Muscle of leg (tissue), 16 donors: ENCODE measurements around the gene GOLPH3L. TPM values are rescaled to one million over a fixed set of nuclear protein-coding genes. Genes with fewer than 3 reads are reported as not detected.
A peak's percentile ranks its signal among the peaks of the same experiment; 100 is the strongest.
"Not testable (repeated sequence)": the region's sequence is repeated elsewhere in the genome, so short reads cannot be mapped to it uniquely, and the experiment has no call there.

Experiments used
- DNase-seq: peaks from one replicate; pipeline ENCODE4 v3.0.0; 2013
- H3K27ac ChIP-seq: one replicate; pipeline ENCODE4 v1.5.1; 2013; ENCODE audit warnings: mild to moderate bottlenecking, low read length, control low read depth
- H3K27me3 ChIP-seq: one replicate; pipeline ENCODE4 v1.6.1; 2013; ENCODE audit warnings: low read length; ENCODE audit not compliant: control insufficient read depth, insufficient read depth
- H3K36me3 ChIP-seq: one replicate; pipeline ENCODE4 v1.6.1; 2013; ENCODE audit warnings: low read length; ENCODE audit not compliant: control insufficient read depth, insufficient read depth
- H3K4me1 ChIP-seq: one replicate; pipeline ENCODE4 v1.6.1; 2013; ENCODE audit warnings: low read length; ENCODE audit not compliant: control insufficient read depth, insufficient read depth
- H3K4me3 ChIP-seq: one replicate; pipeline ENCODE4 v1.5.1; 2013; ENCODE audit warnings: low read length, control low read depth
- H3K9me3 ChIP-seq: replicated peaks from 2 replicates; pipeline ENCODE4 v1.6.1; 2013; ENCODE audit warnings: low read depth, low read length; ENCODE audit not compliant: control insufficient read depth
- WGBS: methylation state at CpG from one replicate; pipeline ENCODE4 v1.1.5; 2013; ENCODE audit warnings: missing lambda C conversion rate; ENCODE audit not compliant: insufficient coverage; 5-methylcytosine and 5-hydroxymethylcytosine counted together
- long read RNA-seq, 11 donors: transcript quantifications; one replicate each; lab custom pipeline, GENCODE V29; 2026
- polyA plus RNA-seq, 8 donors: library from polyadenylated mRNA; unstranded; fragments of 120-200 nt; gene quantifications; one replicate each; pipeline versions ENCODE4 v1.2.1 to v1.2.3, GENCODE V29; 2013; ENCODE audit warnings: inconsistent platforms in 1 of 8, low replicate concordance in 1 of 8; ENCODE audit not compliant: insufficient read length in 8 of 8, insufficient read depth in 1 of 8
- total RNA-seq: library from RNA; stranded (reverse); fragments of 120-200 nt; gene quantifications from one replicate; pipeline ENCODE4 v1.2.4, GENCODE V29; 2013

Gene GOLPH3L
- total RNA-seq (9.3 TPM), polyA plus RNA-seq (10 to 100 TPM; 15.5 to 23.6 (median 17.4) TPM)
- long read RNA-seq, donor 1, partial matches to known transcripts, result 0 of 3 reads
- long read RNA-seq, donor 1, other reads (novel, unspliced or antisense), result 0 of 3 reads
- long read RNA-seq, donor 2, partial matches to known transcripts, result 0 of 1 reads
- long read RNA-seq, donor 2, other reads (novel, unspliced or antisense), result 0 of 1 reads
- long read RNA-seq, donor 3, transcript GOLPH3L-201 (5 exons, 2,999 nt), result major isoform, 7 of 7 reads
- long read RNA-seq, donor 3, partial matches to known transcripts, result 0 of 7 reads
- long read RNA-seq, donor 3, other reads (novel, unspliced or antisense), result 0 of 7 reads
- long read RNA-seq, donor 4, partial matches to known transcripts, result 0 of 4 reads
- long read RNA-seq, donor 4, other reads (novel, unspliced or antisense), result 0 of 4 reads
- long read RNA-seq, donor 5, transcript GOLPH3L-201 (5 exons, 2,999 nt), result major isoform, 8 of 9 reads
- long read RNA-seq, donor 5, partial matches to known transcripts, result 0 of 9 reads
- long read RNA-seq, donor 5, other reads (novel, unspliced or antisense), result 0 of 9 reads
- long read RNA-seq, donor 6, transcript GOLPH3L-201 (5 exons, 2,999 nt), result major isoform, 7 of 27 reads
- long read RNA-seq, donor 6, partial matches to known transcripts, result 20 of 27 reads
- long read RNA-seq, donor 6, other reads (novel, unspliced or antisense), result 0 of 27 reads
- long read RNA-seq, donor 7, transcript GOLPH3L-201 (5 exons, 2,999 nt), result major isoform, 6 of 7 reads
- long read RNA-seq, donor 7, partial matches to known transcripts, result 0 of 7 reads
- long read RNA-seq, donor 7, other reads (novel, unspliced or antisense), result 0 of 7 reads
- long read RNA-seq, donor 8, transcript GOLPH3L-201 (5 exons, 2,999 nt), result major isoform, 5 of 5 reads
- long read RNA-seq, donor 8, partial matches to known transcripts, result 0 of 5 reads
- long read RNA-seq, donor 8, other reads (novel, unspliced or antisense), result 0 of 5 reads
- long read RNA-seq, donor 9, partial matches to known transcripts, result 0 of 3 reads
- long read RNA-seq, donor 9, other reads (novel, unspliced or antisense), result 0 of 3 reads
- long read RNA-seq, donor 10, transcript GOLPH3L-201 (5 exons, 2,999 nt), result major isoform, 5 of 49 reads
- long read RNA-seq, donor 10, partial matches to known transcripts, result 44 of 49 reads
- long read RNA-seq, donor 10, other reads (novel, unspliced or antisense), result 0 of 49 reads
- long read RNA-seq, donor 11, transcript GOLPH3L-201 (5 exons, 2,999 nt), result major isoform, 6 of 6 reads
- long read RNA-seq, donor 11, partial matches to known transcripts, result 0 of 6 reads
- long read RNA-seq, donor 11, other reads (novel, unspliced or antisense), result 0 of 6 reads

DNA sequence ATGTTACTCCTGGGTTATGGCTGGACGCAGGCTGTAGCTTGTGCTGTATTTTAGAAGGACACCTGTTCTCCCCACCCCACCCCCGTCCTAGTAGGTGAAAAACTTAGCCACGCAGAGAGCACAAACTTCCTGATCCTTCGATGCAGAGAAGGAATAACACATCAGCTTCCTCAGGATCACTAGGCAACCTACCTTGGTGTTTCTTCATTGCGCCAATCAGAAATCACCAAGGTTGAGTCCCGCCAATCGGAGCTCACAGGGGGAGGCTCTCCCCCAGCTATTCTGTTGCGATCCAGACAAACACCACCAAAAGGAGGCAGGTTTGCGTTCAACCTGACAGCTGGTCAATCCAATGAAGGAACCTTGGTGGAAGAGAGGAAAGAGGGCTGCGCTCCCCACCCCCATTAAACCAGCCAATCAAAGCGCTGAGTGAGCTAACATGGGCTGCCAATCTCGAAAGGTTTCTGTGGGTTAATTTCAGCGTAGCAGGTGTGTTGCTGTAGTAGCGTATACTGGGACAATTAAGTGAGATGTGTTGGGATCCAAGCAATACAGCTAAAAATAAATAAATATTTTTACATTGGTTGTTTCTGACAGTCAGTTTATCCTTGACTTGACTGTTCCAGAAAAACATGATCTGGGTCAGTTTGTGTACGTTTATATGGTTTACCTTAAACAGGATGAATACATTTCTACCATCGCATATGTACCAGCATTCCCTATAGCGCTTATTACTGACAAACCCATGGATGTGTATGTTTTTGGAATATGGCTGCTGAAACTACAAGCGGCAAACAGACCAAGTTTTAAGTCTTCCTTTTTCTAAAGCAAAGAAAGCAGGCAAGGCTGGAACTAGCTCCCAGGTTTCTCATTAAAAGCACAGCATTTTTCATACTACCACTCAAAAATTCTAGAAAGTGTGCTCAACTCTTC lies at the start of gene GOLPH3L:
Gene GOLPH3L, minus strand, starts transcription at position 160 of the 933 bp plus-strand sequence. CDS start 2,316 bp downstream, outside the sequence.
- WGBS, result 0% methylated on average over 3 of the region's 18 CpGs
- Histone ChIP-seq H3K4me1 (no peaks in the 10 kb centered on the region), H3K9me3 (no peaks in the 10 kb centered on the region), H3K4me3 (peak within 1 kb of the TSS; percentile 71), H3K36me3 (peaks cover 9% of the 10 kb centered on the region), H3K27me3 (peaks cover 2% of the 10 kb centered on the region), H3K27ac (peak within 1 kb of the TSS; percentile 83)
- DNase-seq, result peak; percentile 100

DNA sequence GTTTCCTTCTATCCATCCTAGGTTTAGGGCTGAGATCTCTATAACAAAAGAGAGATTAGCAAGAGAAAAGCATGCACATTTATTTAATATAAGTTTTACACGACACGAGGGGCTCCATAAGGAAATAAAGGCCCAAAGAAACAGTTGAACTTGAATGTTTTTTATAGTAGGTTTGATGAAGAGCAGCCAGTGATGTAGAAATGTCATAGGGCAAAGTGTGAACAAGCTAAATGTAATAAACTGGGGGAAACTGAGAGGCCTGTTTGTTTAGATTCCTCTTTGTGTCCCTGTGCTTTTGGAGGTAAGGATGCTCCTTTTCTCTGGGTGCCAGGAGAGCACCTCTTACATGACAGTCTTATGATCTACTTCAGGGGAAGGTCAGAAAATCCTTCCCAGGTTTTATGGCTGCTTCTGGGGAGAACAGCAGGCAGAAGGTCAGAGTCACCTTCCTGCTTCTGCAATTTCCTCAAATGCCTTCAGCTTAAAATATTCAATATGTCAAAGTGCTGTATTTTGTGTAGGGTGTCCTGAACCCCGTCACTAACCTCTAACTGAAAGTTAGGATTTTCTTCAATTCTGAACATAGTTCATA lies 33.3 kb upstream of the GOLPH3L start:
- Histone ChIP-seq H3K27ac (no peak overlapping the region), H3K4me1 (no peaks in the 10 kb centered on the region), H3K27me3 (no peaks in the 10 kb centered on the region), H3K9me3 (no peaks in the 10 kb centered on the region), H3K4me3 (no peak overlapping the region), H3K36me3 (no peaks in the 10 kb centered on the region)
- 54% methylated on average over 2 of the region's 3 CpGs for WGBS
- no peak for DNase-seq

DNA sequence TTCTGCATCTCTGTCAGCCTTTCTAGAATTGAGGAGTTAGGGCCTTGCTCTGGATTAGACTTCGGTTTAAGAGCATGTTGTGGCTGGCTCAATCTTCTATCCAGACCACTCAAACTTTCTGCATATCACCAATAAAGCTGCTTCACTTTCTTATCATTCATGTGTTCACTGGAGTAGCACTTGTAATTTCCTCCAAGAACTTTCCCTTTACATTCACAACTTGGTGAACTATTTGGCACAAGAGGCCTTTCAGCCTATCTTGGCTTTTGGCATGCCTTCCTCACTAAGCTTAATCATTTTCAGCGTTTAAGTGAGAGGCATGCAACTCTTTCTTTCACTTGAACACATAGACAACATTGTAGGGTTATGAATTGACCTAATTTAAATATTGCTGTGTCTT lies 27.4 kb upstream of the GOLPH3L start:
- H3K4me1 ChIP-seq, result no peaks in the 10 kb centered on the region
- peaks cover 5% of the 10 kb centered on the region for H3K9me3 ChIP-seq
- no peaks in the 10 kb centered on the region for H3K36me3 ChIP-seq
- 70% methylated on average over 1 of the region's 2 CpGs for WGBS
- no peaks in the 10 kb centered on the region for H3K27me3 ChIP-seq
- no peak for DNase-seq
- no peak overlapping the region for H3K4me3 ChIP-seq
- no peak overlapping the region for H3K27ac ChIP-seq

DNA sequence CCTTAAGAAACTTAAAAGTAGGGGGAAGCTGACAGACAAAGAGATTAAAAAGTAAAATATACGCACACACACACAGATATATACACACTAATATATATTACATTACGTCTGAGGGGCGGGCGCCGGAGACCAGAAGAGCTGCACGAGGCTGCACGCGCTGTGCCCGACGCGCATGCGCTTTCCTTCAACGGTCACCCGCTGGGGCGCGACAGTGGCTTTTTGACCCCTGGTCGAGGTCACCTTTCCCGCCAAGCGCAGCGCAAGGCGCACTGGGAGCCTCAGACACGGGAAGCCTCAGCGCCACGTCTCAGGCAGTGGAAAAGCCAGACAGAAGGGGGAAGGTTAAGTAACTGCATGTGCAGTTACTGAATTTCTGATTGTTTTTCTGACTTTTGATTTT lies 23.7 kb upstream of the GOLPH3L start, which contains the start of gene HORMAD1:
Gene HORMAD1, minus strand, starts transcription at position 193 of the 400 bp plus-strand sequence. CDS start 1,390 bp downstream, outside the sequence.
- WGBS, result 95% methylated on average over 16 of the region's 24 CpGs
- no peaks in the 10 kb centered on the region for H3K4me1 ChIP-seq
- no peaks in the 10 kb centered on the region for H3K27me3 ChIP-seq
- no peak within 1 kb of the TSS for H3K4me3 ChIP-seq
- no peak within 1 kb of the TSS for H3K27ac ChIP-seq
- no peaks in the 10 kb centered on the region for H3K36me3 ChIP-seq
- DNase-seq, result no peak
- H3K9me3 ChIP-seq, result peaks cover 5% of the 10 kb centered on the region

DNA sequence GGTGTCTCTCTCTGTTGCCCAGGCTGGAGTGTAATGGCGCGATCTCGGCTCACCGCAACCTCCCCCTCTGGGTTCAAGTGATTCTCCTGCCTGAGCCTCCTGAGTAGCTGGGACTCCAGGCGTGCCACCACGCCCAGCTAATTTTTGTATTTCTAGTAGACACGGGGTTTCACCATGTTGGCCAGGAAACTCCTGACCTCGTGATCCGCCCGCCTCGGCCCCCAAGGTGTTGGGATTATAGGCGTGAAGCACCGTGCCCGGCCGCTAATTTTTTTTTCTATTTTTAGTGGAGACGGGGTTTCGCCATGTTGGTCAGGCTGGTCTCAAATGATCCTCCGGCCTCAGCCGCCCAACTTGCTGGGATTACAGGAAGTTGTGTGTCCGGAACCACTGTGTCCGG lies 23.1 kb upstream of the GOLPH3L start:
- Histone ChIP-seq H3K27me3 (no peaks in the 10 kb centered on the region), H3K4me1 (no peaks in the 10 kb centered on the region), H3K9me3 (peaks cover 5% of the 10 kb centered on the region), H3K4me3 (no peak overlapping the region), H3K36me3 (no peaks in the 10 kb centered on the region), H3K27ac (no peak overlapping the region)
- DNase-seq, result no peak
- WGBS, result 97% methylated on average over 19 of the region's 21 CpGs

DNA sequence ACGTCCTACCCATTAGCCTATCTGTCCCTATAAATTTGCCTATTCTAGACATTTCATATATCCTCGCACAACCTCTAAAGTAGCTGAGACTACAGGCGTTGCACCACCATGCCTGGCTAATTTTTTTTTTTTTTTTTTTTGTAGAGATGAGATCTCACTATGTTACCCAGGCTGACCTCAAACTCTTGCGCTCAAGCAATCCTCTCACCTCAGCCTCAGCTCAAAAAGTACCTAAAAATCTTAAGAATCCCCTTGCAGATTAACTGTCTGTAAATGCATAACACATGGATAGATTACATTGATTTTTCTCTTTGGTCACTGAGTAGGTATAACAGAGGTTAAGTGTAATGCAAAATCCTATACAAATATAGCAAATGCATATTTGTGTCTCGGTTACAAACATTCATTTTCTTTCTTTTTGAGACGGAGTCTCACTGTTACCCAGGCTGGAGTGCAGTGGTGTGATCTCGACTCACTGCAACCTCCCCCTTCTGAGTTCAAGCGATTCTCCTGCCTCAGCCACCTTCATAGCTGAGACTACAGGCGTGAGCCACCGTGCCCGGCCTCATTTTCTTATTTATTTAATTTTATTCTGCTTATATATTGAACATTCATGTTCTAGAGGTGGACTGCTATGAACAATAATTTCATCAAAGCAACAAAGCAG lies 21.4 kb upstream of the GOLPH3L start:
- 86% methylated on average over 3 of the region's 11 CpGs for WGBS
- Histone ChIP-seq H3K27me3 (no peaks in the 10 kb centered on the region), H3K4me3 (no peak overlapping the region)

DNA sequence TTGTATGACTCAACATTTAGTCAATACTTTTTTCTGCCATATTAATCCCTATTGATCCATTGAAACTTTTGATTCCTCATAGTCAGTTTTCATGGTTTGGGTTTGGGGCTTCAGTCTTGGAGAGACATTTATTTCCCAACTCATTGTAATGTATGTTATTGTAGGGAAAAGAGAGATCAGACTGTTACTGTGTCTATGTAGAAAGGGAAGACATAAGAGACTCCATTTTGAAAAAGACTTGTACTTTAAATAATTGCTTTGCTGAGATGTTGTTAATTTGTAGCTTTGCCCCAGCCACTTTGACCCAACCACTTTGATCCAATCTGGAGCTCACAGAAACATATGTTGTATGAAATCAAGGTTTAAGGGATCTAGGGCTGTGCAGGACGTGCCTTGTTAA lies 12.1 kb upstream of the GOLPH3L start:
- WGBS, result no CpG with 5 or more reads among the region's 1 CpG
- not testable (repeated sequence) for H3K27me3 ChIP-seq, DNase-seq, H3K9me3 ChIP-seq, H3K27ac ChIP-seq, H3K4me3 ChIP-seq, H3K36me3 ChIP-seq, H3K4me1 ChIP-seq

More for the DNA sequence above, 21.4 kb upstream of the GOLPH3L start:
- H3K36me3 ChIP-seq, result no peaks in the 10 kb centered on the region
- no peaks in the 10 kb centered on the region for H3K4me1 ChIP-seq
- H3K27ac ChIP-seq, result no peak overlapping the region
- H3K9me3 ChIP-seq, result peaks cover 2% of the 10 kb centered on the region
- no peak for DNase-seq

DNA sequence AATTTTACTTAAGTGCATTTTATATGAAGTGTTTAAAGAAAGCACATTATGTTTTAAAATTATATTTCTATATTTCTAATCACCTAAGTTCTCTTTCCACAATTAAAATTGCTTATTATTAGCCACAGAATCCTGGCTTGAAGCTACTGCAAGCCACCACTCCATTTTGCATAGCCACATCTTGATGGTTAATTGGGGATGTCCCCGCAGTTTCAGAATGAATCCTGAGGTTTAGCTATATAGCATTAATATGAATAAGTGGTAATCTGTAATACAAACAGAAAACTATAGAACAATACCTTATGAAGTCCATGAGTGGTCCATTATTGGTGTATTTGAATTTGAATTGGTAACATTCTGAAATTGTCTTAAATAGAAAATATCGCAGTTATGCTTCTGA lies 11.6 kb upstream of the GOLPH3L start:
- Histone ChIP-seq H3K36me3 (no peaks in the 10 kb centered on the region), H3K27me3 (peaks cover 3% of the 10 kb centered on the region), H3K9me3 (no peaks in the 10 kb centered on the region), H3K4me3 (no peak overlapping the region), H3K27ac (no peak overlapping the region), H3K4me1 (no peaks in the 10 kb centered on the region)
- no peak for DNase-seq
- WGBS, result no CpG with 5 or more reads among the region's 2 CpGs
